Spleen (tissue), 11 donors: ENCODE results near the gene RPL32. TPM values are rescaled to one million over a fixed set of nuclear protein-coding genes. Genes with fewer than 3 reads are reported as not detected.

Source experiments
- DNase-seq: peaks from one replicate; pipeline ENCODE4 v3.0.0-alpha.2; 2020
- H3K27ac ChIP-seq, 8 donors: fragments of 200-600 bp; sonication (generic) in 7 of 8; 1 replicate in 4 of 8; 2 replicates in 4 of 8; pipeline versions ENCODE4 v1.5.0 to v1.8.0; 2016 to 2021; ENCODE audit warnings: inconsistent platforms in 4 of 8, mild to moderate bottlenecking in 4 of 8, moderate library complexity in 1 of 8
- H3K27me3 ChIP-seq, 7 donors: fragments of 200-600 bp; sonication (generic) in 6 of 7; replicated peaks in 1 of 7; 1 replicate in 4 of 7; 2 replicates in 3 of 7; pipeline versions ENCODE4 v1.5.0 to v1.8.0; 2016 to 2021; ENCODE audit warnings: inconsistent platforms in 3 of 7, mild to moderate bottlenecking in 1 of 7
- H3K36me3 ChIP-seq, 6 donors: fragments of 200-600 bp; sonication (generic) in 5 of 6; 1 replicate in 4 of 6; 2 replicates in 2 of 6; pipeline versions ENCODE4 v1.5.0 to v1.8.0; 2016 to 2021; ENCODE audit warnings: inconsistent platforms in 2 of 6
- H3K4me1 ChIP-seq, 6 donors: fragments of 200-600 bp; sonication (generic) in 5 of 6; 1 replicate in 3 of 6; 2 replicates in 3 of 6; pipeline versions ENCODE4 v1.5.0 to v1.8.0; 2016 to 2021; ENCODE audit warnings: inconsistent platforms in 3 of 6
- H3K4me3 ChIP-seq, 8 donors: fragments of 200-600 bp; sonication (generic) in 7 of 8; 1 replicate in 4 of 8; 2 replicates in 4 of 8; pipeline versions ENCODE4 v1.5.0 to v1.8.0; 2016 to 2021; ENCODE audit warnings: inconsistent platforms in 4 of 8, mild to moderate bottlenecking in 4 of 8, moderate library complexity in 2 of 8
- H3K9me3 ChIP-seq, 8 donors: fragments of 200-600 bp; sonication (generic) in 7 of 8; 1 replicate in 4 of 8; 2 replicates in 4 of 8; pipeline versions ENCODE4 v1.5.0 to v1.8.0; 2016 to 2021; ENCODE audit warnings: inconsistent platforms in 4 of 8
- POLR2A ChIP-seq, 3 donors: fragments of 450-650 bp; IDR thresholded peaks; one replicate each; pipeline ENCODE4 v1.5.1; 2017; ENCODE audit warnings: antibody characterized with exemption in 3 of 3, mild to moderate bottlenecking in 1 of 3
- POLR2AphosphoS5 ChIP-seq, 3 donors: sonication (generic); formaldehyde crosslinking; IDR thresholded peaks; one replicate each; pipeline ENCODE4 v1.5.1; 2017; ENCODE audit warnings: antibody characterized with exemption in 3 of 3
- WGBS, 5 donors: extraction: QIAGEN DNeasy Blood & Tissue Kit in 3 of 5; methylation state at CpG; one replicate each; pipeline versions ENCODE4 v1.1.5 to v1.1.7; 2013 to 2018; 5-methylcytosine and 5-hydroxymethylcytosine counted together
- intact Hi-C: fragments of 100-400 bp; cut with DNase I; formaldehyde crosslinking; loops from one replicate; pipeline ENCODE4 v1.15.0; 2023; ENCODE audit warnings: low total_unique reads
- polyA plus RNA-seq, 3 donors: library from polyadenylated mRNA; stranded (reverse); fragments of 200-250 nt; gene quantifications; one replicate each; pipeline ENCODE4 v1.2.1, GENCODE V29; 2013
- total RNA-seq, 7 donors: library from RNA; depleted of rRNA in 3 of 7; stranded (reverse); fragments of >200 nt in 3 of 7; fragmentation: NEBNext Ultra II Directional in 4 of 7; extraction: Animal tissue kit (Norgen Biotek cat#: 25700) in 4 of 7; gene quantifications; one replicate each; pipeline versions ENCODE4 v1.1.0 to v1.2.1, GENCODE V29; 2016 to 2021
- TF ChIP-seq, protein P1 (sequence below), 11 experiments: fragments of 200-600 bp in 7 of 11; fragments of 450-650 bp in 4 of 11; sonication (generic) in 4 of 11; IDR thresholded peaks in 8 of 11; conservative IDR thresholded peaks in 3 of 11; 1 replicate in 7 of 11; 2 replicates in 4 of 11; pipeline versions ENCODE4 v1.4.0 to v1.8.0; 2016 to 2021; ENCODE audit warnings: antibody characterized with exemption in 11 of 11, inconsistent platforms in 4 of 11, mild to moderate bottlenecking in 1 of 11
- donor health status: healthy with polysubstance abuse.
- donor health status: DM: no; HTN: no; CAD: no; lungs with moderate emphysema.
- donor health status: DM: no; HTN: no; CAD: no.
- donor health status: Bipolar disorder and iron deficiency.
- donor health status: healthy.
- donor health status: DM: no; HTN: no; CAD: no.
- donor health status: DM: yes; HTN: yes; CAD: no.

Gene RPL32
- total and polyA plus RNA-seq, 10 donors, result 911 to 6,164 (median 1,572) TPM

DNA sequence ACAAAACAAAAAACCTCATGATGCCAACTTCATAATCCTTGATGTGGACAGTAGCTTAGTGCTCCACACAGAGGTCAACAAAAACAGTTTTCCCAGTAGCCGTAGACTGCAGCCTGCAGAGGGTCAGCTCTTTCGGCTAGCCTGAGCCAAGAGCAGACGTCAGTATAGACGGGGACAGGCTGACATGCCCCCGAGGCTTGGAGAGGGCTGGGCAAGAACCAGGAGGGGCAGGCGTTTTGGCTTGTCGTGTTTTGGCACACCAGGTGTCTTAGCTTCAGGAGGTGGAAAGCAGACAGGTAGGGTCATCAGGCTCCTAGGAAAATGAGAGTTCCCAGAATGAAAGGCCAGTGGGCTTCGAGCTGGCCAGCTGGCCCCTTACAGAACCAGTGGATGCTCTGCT is 23.1 kb downstream of the RPL32 start:
- peaks cover 0 to 53% (median 14%) of the 10 kb centered on the region in 6 donors for H3K36me3 ChIP-seq
- 81 to 96% (median 92%) methylated on average over 8 of the region's 8 CpGs for WGBS, 5 donors
- H3K27me3 ChIP-seq, result no peaks in the 10 kb centered on the region
- intact Hi-C loops, result no loop called here
- H3K9me3 ChIP-seq, result no peaks in the 10 kb centered on the region
- H3K4me1 ChIP-seq, result peaks cover 0 to 9% (median 3%) of the 10 kb centered on the region in 6 donors
- TF ChIP-seq, protein P1, sequence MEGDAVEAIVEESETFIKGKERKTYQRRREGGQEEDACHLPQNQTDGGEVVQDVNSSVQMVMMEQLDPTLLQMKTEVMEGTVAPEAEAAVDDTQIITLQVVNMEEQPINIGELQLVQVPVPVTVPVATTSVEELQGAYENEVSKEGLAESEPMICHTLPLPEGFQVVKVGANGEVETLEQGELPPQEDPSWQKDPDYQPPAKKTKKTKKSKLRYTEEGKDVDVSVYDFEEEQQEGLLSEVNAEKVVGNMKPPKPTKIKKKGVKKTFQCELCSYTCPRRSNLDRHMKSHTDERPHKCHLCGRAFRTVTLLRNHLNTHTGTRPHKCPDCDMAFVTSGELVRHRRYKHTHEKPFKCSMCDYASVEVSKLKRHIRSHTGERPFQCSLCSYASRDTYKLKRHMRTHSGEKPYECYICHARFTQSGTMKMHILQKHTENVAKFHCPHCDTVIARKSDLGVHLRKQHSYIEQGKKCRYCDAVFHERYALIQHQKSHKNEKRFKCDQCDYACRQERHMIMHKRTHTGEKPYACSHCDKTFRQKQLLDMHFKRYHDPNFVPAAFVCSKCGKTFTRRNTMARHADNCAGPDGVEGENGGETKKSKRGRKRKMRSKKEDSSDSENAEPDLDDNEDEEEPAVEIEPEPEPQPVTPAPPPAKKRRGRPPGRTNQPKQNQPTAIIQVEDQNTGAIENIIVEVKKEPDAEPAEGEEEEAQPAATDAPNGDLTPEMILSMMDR (IDR thresholded peaks at IDR 0.05 in 8 of 11, conservative IDR thresholded peaks at IDR 0.05 in 3 of 11), result no peak
- TF ChIP-seq POLR2A (IDR thresholded peaks at IDR 0.05), result no peak
- no peak for TF ChIP-seq POLR2AphosphoS5 (IDR thresholded peaks at IDR 0.05)
- H3K4me3 ChIP-seq, result no peak overlapping the region
- H3K27ac ChIP-seq, result no peak overlapping the region
- DNase-seq, result peak; percentile 54

GRCh38 chr3:12817343-12817710 is 24.0 kb downstream of the RPL32 start:
- no peaks in the 10 kb centered on the region for H3K27me3 ChIP-seq
- H3K4me3 ChIP-seq, result no peak overlapping the region
- H3K9me3 ChIP-seq, result no peaks in the 10 kb centered on the region
- H3K4me1 ChIP-seq, result peaks cover 0 to 9% (median 3%) of the 10 kb centered on the region in 6 donors
- no peak overlapping the region for H3K27ac ChIP-seq
- peaks cover 0 to 56% (median 14%) of the 10 kb centered on the region in 6 donors for H3K36me3 ChIP-seq
- no peak for TF ChIP-seq POLR2A (IDR thresholded peaks at IDR 0.05)
- TF ChIP-seq, protein P1 (IDR thresholded peaks at IDR 0.05 in 8 of 11, conservative IDR thresholded peaks at IDR 0.05 in 3 of 11), result no peak
- WGBS, 5 donors, result 28 to 37% (median 31%) methylated on average over 15 to 16 of the region's 16 CpGs
- intact Hi-C loops, result no loop called here
- peak; percentile 75 for DNase-seq

DNA sequence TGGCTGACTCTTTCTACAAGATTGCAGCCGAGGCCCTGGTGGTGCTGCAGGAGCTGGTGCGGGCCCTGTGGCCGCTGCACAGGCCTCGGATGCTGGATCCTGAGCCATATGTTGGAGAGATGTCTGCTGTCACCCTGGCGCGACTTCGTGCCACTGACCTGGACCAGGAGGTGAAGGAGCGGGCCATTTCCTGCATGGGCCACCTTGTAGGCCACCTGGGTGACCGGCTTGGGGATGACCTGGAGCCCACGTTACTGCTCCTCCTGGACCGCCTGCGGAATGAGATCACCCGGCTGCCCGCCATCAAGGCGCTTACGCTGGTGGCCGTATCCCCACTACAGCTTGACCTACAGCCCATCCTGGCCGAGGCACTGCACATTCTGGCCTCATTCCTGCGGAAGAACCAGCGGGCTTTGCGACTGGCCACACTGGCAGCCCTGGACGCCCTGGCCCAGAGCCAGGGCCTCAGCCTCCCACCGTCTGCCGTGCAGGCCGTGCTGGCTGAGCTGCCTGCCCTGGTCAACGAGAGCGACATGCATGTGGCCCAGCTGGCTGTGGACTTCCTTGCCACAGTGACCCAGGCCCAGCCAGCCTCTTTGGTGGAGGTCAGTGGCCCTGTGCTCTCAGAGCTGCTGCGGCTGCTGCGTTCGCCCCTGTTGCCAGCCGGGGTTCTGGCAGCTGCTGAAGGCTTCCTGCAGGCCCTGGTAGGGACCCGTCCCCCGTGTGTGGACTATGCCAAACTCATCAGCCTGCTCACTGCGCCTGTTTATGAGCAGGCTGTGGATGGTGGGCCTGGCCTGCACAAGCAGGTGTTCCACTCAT is 24.6 kb downstream of the RPL32 start:
- TF ChIP-seq POLR2A (IDR thresholded peaks at IDR 0.05), result no peak
- H3K27ac ChIP-seq, result no peak overlapping the region
- no peak for DNase-seq
- peaks cover 0 to 56% (median 14%) of the 10 kb centered on the region in 6 donors for H3K36me3 ChIP-seq
- intact Hi-C loops, result no loop called here
- H3K4me3 ChIP-seq, result no peak overlapping the region
- H3K27me3 ChIP-seq, result no peaks in the 10 kb centered on the region
- H3K4me1 ChIP-seq, result peaks cover 0 to 9% (median 3%) of the 10 kb centered on the region in 6 donors
- no peaks in the 10 kb centered on the region for H3K9me3 ChIP-seq
- 92 to 96% (median 94%) methylated on average over 3 to 34 of the region's 34 CpGs for WGBS, 5 donors

DNA sequence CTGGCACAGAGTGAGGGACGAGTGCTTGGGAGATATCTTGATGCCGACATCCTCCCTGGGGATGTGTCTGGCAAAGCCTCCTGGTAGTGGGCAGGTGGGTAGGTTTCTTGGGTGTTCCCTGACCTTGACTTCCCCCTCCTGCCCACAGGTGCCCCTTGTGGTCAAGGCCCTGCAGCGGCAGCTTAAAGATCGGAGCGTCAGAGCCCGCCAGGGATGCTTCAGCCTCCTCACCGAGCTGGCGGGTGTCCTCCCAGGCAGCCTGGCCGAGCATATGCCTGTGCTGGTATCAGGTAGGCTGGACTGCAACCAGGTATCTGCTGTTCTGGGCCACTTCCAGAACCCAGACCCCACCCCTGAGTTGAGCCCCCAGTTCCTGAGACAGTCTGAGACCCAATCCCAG is 25.6 kb downstream of the RPL32 start:
- no peaks in the 10 kb centered on the region for H3K9me3 ChIP-seq
- no peaks in the 10 kb centered on the region for H3K27me3 ChIP-seq
- H3K36me3 ChIP-seq, result peaks cover 0 to 56% (median 14%) of the 10 kb centered on the region in 6 donors
- H3K27ac ChIP-seq, result no peak overlapping the region
- 84 to 96% (median 90%) methylated on average over 5 to 9 of the region's 9 CpGs for WGBS, 5 donors
- intact Hi-C loops, result no loop called here
- peaks cover 2 to 15% (median 5%) of the 10 kb centered on the region in 6 donors for H3K4me1 ChIP-seq
- peak; percentile 47 for DNase-seq
- H3K4me3 ChIP-seq, result no peak overlapping the region
- TF ChIP-seq, protein P1 (IDR thresholded peaks at IDR 0.05 in 8 of 11, conservative IDR thresholded peaks at IDR 0.05 in 3 of 11), result no peak
- TF ChIP-seq POLR2AphosphoS5 (IDR thresholded peaks at IDR 0.05) (no peak), POLR2A (IDR thresholded peaks at IDR 0.05) (no peak)
